GM10248 (cell line): ENCODE results near the gene FAM216A.
"Not testable (repeated sequence)": the region's sequence is repeated elsewhere in the genome, so short reads cannot be mapped to it uniquely, and the experiment has no call there.

Experiments
- CTCF ChIA-PET: fragments of 300-600 bp; sonication (Branson Sonifier 250); formaldehyde crosslinking; extraction: SDS; loops from one replicate; lab custom pipeline; 2021; ENCODE audit warnings: antibody characterized with exemption; lab: Yijun Ruan, JAX
- POLR2A ChIA-PET: fragments of 350-650 bp; sonication (Branson Sonifier 250); formaldehyde crosslinking; extraction: SDS; loops from one replicate; lab custom pipeline; 2020; ENCODE audit warnings: antibody characterized with exemption; lab: Yijun Ruan, JAX
- DNase-seq: peaks from one replicate; pipeline ENCODE4 v3.0.0; 2012; ENCODE audit errors: extremely low spot score
- TF ChIP-seq, protein P1 (sequence below): IDR thresholded peaks from 2 replicates; pipeline ENCODE4 v1.5.1; 2012; ENCODE audit warnings: mild to moderate bottlenecking, low read depth; ENCODE audit errors: extremely low read depth, missing control alignments, control extremely low read depth

FAM216A gene

DNA sequence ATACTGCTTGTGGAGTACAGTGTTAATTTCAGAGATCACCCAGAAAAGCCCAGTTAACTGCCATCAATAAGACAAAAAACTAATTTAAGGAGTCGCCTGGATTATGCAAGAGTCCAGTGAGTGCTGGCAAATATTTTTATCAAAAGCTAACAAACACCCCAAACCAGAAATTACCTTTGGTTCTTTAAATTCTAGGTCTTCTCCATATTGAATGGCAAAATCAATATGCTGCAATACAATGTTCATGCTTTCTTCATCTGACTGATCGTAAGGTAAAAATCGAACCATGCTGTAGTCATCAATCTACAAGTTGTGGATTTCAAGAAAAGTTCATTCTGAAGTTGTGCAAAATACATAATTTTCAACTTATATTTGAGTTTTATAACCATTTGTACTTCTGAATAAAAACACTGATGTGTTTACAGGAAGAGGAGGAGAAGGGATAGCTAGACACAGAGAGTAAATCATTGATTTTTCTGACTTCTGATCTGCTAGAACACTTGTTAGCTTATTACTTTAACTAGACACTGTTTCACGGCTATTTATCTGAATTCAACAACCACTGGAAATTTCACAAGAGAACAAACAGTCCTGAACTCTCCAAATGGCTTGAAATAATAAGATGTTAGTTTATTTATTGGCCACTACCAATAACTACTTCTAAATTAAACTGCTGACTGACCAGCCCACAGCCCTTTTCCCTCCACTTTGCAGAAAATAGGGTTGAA lies 14.9 kb upstream of the FAM216A start:
- no peak for DNase-seq
- ChIA-PET POLR2A (no interaction called here), CTCF (interaction anchor here (1.0 to 8.8 kb wide), 4 partner anchors 8 to 434 kb away, joined by 5 to 141 read pairs (median 32); partner anchors contain the start of genes FAM216A and GPN3)
- TF ChIP-seq, protein P1, sequence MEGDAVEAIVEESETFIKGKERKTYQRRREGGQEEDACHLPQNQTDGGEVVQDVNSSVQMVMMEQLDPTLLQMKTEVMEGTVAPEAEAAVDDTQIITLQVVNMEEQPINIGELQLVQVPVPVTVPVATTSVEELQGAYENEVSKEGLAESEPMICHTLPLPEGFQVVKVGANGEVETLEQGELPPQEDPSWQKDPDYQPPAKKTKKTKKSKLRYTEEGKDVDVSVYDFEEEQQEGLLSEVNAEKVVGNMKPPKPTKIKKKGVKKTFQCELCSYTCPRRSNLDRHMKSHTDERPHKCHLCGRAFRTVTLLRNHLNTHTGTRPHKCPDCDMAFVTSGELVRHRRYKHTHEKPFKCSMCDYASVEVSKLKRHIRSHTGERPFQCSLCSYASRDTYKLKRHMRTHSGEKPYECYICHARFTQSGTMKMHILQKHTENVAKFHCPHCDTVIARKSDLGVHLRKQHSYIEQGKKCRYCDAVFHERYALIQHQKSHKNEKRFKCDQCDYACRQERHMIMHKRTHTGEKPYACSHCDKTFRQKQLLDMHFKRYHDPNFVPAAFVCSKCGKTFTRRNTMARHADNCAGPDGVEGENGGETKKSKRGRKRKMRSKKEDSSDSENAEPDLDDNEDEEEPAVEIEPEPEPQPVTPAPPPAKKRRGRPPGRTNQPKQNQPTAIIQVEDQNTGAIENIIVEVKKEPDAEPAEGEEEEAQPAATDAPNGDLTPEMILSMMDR: no peak

- DNase-seq: no peak
- CTCF ChIA-PET: interaction anchor here (1.4 to 5.1 kb wide), 4 partner anchors 9 to 219 kb away, joined by 3 to 40 read pairs (median 9); partner anchors contain the start of genes ARPC3, FAM216A and GPN3
- POLR2A ChIA-PET: interaction anchor here (1.0 kb wide), 1 partner anchor 126 kb away, joined by 4 read pairs; no protein-coding TSS in a partner anchor
- TF ChIP-seq, protein P1: no peak
Observed at GRCh38 chr12:110458756-110459155, 9.9 kb upstream of the FAM216A start.

GRCh38 chr12:110461189-110461588 lies 7.5 kb upstream of the FAM216A start:
- POLR2A ChIA-PET, DNase-seq: not testable (repeated sequence)
- CTCF ChIA-PET: interaction anchor here (1.7 to 3.8 kb wide), 2 partner anchors 8 to 11 kb away, joined by 5 to 22 read pairs; partner anchors contain the start of gene ARPC3

DNA sequence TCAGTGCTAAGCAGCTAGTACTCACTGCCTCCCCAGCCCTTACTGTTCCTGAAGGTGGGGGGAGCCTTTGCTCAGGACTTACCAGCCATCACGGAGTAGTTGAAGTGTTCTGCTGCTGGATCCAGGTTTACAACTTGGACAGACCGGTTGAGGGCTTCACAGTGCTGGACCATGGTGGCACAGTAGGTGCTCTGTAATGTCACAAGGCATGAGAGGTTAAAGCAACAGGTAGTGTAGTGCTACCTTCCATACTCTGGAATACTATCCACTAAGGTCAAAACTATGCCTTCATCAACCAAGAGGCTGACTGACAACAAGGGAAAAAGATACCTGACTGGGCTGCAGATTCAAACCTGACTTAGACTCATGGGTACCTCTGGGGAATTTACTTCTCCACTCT lies 3.6 kb upstream of the FAM216A start:
- POLR2A ChIA-PET: no interaction called here
- TF ChIP-seq, protein P1: no peak
- CTCF ChIA-PET: interaction anchor here (5.3 kb wide), 1 partner anchor 8 kb away, joined by 40 read pairs; no protein-coding TSS in a partner anchor

GRCh38 chr12:110465765-110466164 lies 2.9 kb upstream of the FAM216A start:
- ChIA-PET POLR2A (interaction anchor here (0.7 kb wide), 1 partner anchor 239 kb away, joined by 3 read pairs; no protein-coding TSS in a partner anchor), CTCF (interaction anchor here (0.6 to 6.3 kb wide), 4 partner anchors 9 to 135 kb away, joined by 3 to 71 read pairs (median 49); partner anchors contain the start of gene ARPC3)
- DNase-seq: not testable (repeated sequence)

More for the DNA sequence above, 3.6 kb upstream of the FAM216A start:
- DNase-seq: no peak

- POLR2A ChIA-PET: interaction anchor here (2.0 kb wide), 1 partner anchor 134 kb away, joined by 6 read pairs; no protein-coding TSS in a partner anchor
Observed at GRCh38 chr12:110466791-110467190, 1.9 kb upstream of the FAM216A start.

DNA sequence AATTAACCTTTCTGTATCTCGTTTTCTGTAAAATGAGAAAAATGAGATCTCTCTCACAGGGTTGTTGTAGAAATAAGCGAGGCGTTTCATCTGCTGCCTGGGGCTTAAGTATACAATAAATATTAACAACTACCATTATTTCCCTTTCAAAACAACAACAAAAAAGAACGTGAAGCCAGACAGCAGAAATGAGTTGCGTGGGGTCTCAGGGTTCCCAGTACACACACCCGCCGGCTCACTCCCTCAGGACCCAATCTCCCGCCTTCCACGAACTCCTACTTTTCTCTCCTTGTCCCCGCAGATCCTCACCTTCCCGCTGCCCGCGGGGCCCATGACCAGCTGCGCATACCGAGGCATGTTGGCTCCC lies 815 bp upstream of the FAM216A start:
- DNase-seq: no peak
- TF ChIP-seq, protein P1: no peak
- ChIA-PET POLR2A (interaction anchor here (0.6 to 2.0 kb wide), 7 partner anchors 11 to 146 kb away, joined by 3 to 7 read pairs (median 3); partner anchors contain the start of gene ARPC3), CTCF (interaction anchor here (0.7 to 6.3 kb wide), 26 partner anchors 10 to 430 kb away, joined by 3 to 71 read pairs (median 5); partner anchors contain the start of genes ARPC3, RAD9B, TCTN1 and VPS29)

More at GRCh38 chr12:110466791-110467190, 1.9 kb upstream of the FAM216A start:
- DNase-seq: no peak
- CTCF ChIA-PET: interaction anchor here (4.9 to 6.3 kb wide), 3 partner anchors 10 to 134 kb away, joined by 40 to 71 read pairs (median 58); partner anchors contain the start of gene ARPC3
- TF ChIP-seq, protein P1: no peak
